Embryonic facial prominence (tissue), 1 donor: Measurements from ENCODE around the gene P2RX4.
"Not testable (repeated sequence)": the region's sequence is repeated elsewhere in the genome, so short reads cannot be mapped to it uniquely, and the experiment has no call there.

ENCODE experiments used
- DNase-seq: peaks from one replicate; pipeline ENCODE4 v3.0.0-alpha.2; 2016; ENCODE audit errors: extremely low spot score

The P2RX4 gene, protein sequence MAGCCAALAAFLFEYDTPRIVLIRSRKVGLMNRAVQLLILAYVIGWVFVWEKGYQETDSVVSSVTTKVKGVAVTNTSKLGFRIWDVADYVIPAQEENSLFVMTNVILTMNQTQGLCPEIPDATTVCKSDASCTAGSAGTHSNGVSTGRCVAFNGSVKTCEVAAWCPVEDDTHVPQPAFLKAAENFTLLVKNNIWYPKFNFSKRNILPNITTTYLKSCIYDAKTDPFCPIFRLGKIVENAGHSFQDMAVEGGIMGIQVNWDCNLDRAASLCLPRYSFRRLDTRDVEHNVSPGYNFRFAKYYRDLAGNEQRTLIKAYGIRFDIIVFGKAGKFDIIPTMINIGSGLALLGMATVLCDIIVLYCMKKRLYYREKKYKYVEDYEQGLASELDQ

DNA sequence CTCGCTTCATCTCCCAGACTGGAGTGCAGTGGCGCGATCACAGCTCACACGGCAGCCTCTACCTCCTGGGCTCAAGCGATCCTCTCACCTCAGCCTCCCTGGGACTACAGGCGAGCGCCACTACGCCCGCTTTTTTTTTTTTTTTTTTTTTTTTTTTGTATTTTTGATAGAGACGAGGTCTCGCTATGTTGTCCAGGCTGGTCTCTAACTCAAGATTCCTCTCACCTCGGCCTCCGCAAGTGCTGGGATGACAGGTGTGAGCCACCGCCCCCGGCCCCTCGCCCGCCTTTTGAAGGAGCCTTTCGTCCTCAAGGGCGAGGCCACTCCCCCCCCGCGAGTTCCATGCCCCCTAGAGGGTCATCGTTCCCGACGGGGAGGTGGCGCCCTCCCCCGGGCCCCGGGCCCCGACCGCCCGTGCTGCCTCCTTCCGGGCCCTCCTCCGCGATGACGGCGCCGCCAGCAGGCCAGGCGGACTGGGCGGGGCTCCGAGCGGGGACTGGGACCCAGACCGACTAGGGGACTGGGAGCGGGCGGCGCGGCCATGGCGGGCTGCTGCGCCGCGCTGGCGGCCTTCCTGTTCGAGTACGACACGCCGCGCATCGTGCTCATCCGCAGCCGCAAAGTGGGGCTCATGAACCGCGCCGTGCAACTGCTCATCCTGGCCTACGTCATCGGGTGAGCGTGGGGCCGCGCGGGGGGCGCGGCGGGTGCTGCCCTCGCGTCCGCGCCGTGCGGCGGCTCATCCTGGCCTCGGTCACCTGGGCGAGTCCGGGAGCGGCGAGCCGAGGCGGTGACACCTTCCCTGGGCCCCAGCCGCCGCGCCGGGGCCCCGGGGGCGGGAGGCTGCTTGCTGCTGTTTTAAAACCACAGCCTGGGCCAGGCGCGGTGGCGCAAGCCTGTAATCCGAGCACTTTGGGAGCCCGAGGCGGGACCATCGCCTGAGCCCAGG, at the start of gene P2RX4:
P2RX4 (plus strand) TSS at position 506 of the 949 bp plus-strand sequence; CDS start at position 542, 36 bp downstream.
- peak; percentile 63 for DNase-seq

DNA sequence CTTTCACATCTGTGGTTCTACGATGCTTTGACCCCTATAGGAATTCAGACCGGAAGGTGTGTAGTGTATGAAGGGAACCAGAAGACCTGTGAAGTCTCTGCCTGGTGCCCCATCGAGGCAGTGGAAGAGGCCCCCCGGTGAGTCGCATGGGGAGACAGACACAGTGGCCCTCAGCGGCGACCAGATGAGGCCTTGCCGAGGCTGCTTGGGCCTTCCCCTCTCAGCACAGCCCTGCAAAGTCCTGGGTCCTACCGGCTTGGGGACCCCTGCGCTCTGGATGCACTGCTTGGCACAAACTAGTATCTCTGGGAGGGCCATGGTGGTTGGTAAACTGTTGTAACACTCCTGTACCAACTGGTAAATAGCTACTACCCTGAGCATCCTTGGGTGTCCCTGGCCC, 47.5 kb upstream of the P2RX4 start:
- no peak for DNase-seq

DNA sequence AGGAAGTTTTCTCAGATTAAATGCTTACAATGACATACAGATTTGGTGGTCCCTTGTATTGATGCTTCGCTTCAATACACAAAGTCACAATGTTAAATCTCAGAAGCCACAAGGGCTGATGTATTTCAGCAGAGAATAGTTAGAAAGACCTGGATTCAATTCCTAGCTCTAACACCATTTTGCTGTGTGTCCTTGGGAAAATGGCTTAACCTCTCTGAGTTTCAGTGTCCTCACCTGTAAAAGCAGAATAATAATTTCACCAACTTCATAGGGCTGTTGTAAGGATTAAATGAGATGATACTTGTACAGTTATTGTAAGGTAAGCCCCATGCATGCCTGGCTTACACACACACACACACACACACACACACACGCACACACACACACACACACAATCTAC, 46.9 kb upstream of the P2RX4 start:
- no peak for DNase-seq

- not testable (repeated sequence) for DNase-seq
Observed at GRCh38 chr12:121164839-121165238, 45.1 kb upstream of the P2RX4 start.

DNA sequence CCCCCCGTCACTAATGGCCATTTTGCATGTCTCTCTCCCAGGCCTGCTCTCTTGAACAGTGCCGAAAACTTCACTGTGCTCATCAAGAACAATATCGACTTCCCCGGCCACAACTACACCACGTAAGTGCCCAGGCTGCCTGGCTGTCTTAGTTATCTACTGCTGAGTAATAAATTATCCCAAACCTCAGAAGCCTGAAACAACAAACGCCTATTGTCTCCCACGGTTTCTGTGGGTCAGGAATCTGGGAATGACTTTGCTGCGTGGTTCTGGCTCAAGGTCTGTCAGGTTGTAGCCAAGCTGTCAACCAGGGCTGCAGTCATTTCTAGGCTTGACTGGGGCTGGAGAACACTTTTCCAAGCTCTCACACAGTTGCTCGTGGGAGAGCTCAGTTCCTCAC, 44.6 kb upstream of the P2RX4 start:
- DNase-seq, result no peak

DNA sequence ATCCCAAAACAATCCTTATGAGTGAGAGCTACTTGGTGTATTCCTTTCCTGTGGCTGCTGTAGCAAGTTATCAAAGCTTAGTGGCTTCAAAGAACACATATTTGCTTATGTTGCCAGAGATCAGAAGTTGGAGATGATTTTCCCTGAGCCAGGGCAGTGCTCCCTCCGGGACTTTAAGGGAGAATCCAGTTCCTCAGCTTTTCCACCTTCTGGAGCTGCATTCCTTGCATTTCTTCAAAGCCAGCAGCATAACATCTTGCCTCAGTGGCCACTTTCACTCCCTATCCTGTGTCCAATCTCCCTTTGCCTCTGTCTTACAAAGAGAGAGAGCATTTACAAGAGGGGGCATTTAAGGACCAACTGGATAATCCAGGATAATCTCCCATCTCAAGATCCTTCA, 43.6 kb upstream of the P2RX4 start:
- DNase-seq, result no peak

GRCh38 chr12:121167232-121167820, 42.6 kb upstream of the P2RX4 start:
- DNase-seq, result no peak

- DNase-seq, result no peak
Observed at GRCh38 chr12:121167951-121168350, 42.0 kb upstream of the P2RX4 start.

- DNase-seq, result no peak
Observed at GRCh38 chr12:121170151-121170550, 39.8 kb upstream of the P2RX4 start.

- no peak for DNase-seq
Observed at GRCh38 chr12:121170611-121171260, 39.2 kb upstream of the P2RX4 start.

GRCh38 chr12:121172145-121172544, 37.8 kb upstream of the P2RX4 start:
- no peak for DNase-seq

- DNase-seq, result no peak
Observed at GRCh38 chr12:121175383-121176119, 34.4 kb upstream of the P2RX4 start.

- DNase-seq, result no peak
Observed at GRCh38 chr12:121176826-121177529, 33.0 kb upstream of the P2RX4 start.

- no peak for DNase-seq
Observed at GRCh38 chr12:121181181-121181580, 28.7 kb upstream of the P2RX4 start.

GRCh38 chr12:121182222-121182893, 27.6 kb upstream of the P2RX4 start:
- DNase-seq, result no peak

- no peak for DNase-seq
Observed at GRCh38 chr12:121184425-121184824, 25.5 kb upstream of the P2RX4 start.

GRCh38 chr12:121184984-121185889, 24.7 kb upstream of the P2RX4 start:
- DNase-seq, result no peak

DNA sequence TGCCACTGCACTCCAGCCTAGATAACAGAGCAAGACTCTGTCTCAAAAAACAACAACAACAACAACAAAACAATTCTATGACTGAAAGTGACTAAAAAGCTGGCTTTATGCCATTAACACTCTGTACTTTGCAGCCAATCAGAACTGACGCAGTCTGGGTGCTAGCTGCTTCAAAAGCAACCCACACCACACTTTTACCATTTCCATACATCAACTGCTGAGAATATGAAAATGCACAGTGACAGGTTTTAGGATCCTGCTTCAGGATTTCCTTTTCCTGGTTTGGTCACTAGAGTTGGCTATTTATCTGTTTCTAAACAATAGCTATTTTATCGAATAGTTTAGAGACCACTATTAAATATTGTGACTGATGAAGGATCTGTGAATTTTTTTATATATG, 23.1 kb upstream of the P2RX4 start:
- no peak for DNase-seq

GRCh38 chr12:121187501-121187900, 22.4 kb upstream of the P2RX4 start:
- DNase-seq, result no peak
